Panc1 (cell line): ENCODE data around the gene CCM2. TPM values are rescaled to one million over a fixed set of nuclear protein-coding genes. Genes with fewer than 3 reads are reported as not detected.

ENCODE experiments used
- ATAC-seq: fragments of 200-7000 bp; cut with Tn5 transposase; 2 replicates; pipeline ENCODE4 v1.9.1; 2020; ENCODE audit warnings: mild to moderate bottlenecking, moderate library complexity
- BruUV-seq: library from RNA; stranded (reverse); fragments of 400-500 nt; replicated peaks from 2 replicates; lab custom pipeline; 2021; lab: Mats Ljungman, UMichigan
- CTCF ChIA-PET: fragments of 300-600 bp; sonication (Branson Sonifier 250); formaldehyde crosslinking; loops from one replicate; lab custom pipeline; 2022; ENCODE audit warnings: antibody characterized with exemption; lab: Charles Lee
- POLR2A ChIA-PET: fragments of 300-600 bp; sonication (Branson Sonifier 250); formaldehyde crosslinking; loops from one replicate; lab custom pipeline; 2022; ENCODE audit warnings: antibody characterized with exemption; lab: Charles Lee
- DNase-seq: peaks from one replicate; pipeline ENCODE4 v3.0.0-alpha.2; 2010; ENCODE audit warnings: low read depth, low spot score
- H3K27ac ChIP-seq: 2 replicates; pipeline ENCODE4 v1.5.1; 2011; ENCODE audit warnings: mild to moderate bottlenecking, low read length, inconsistent platforms
- H3K27me3 ChIP-seq: fragments of 200-500 bp; sonication (Bioruptor generic); 2 replicates; pipeline ENCODE4 v1.6.0; 2014; ENCODE audit warnings: low read length, inconsistent platforms; ENCODE audit not compliant: control insufficient read depth, insufficient read depth
- H3K36me3 ChIP-seq: fragments of 200-500 bp; sonication (Bioruptor generic); 2 replicates; pipeline ENCODE4 v1.5.1; 2014; ENCODE audit warnings: inconsistent platforms, mild to moderate bottlenecking, low read length, moderate library complexity; ENCODE audit not compliant: control insufficient read depth, insufficient read depth
- H3K4me1 ChIP-seq: 2 replicates; pipeline ENCODE4 v1.5.1; 2011; ENCODE audit warnings: inconsistent platforms, mild to moderate bottlenecking, low read length, moderate library complexity; ENCODE audit not compliant: control insufficient read depth, insufficient read depth
- H3K4me3 ChIP-seq, 2 experiments: 2 replicates each; pipeline ENCODE4 v1.5.1; 2011 to 2012; ENCODE audit warnings: low read depth in 2 of 2, low read length in 2 of 2, mild to moderate bottlenecking in 2 of 2, inconsistent platforms in 1 of 2, moderate library complexity in 1 of 2
- H3K9me3 ChIP-seq: fragments of 200-500 bp; sonication (Bioruptor generic); 2 replicates; pipeline ENCODE4 v1.5.1; 2014; ENCODE audit warnings: low read depth, mild to moderate bottlenecking, inconsistent platforms, low read length, moderate library complexity; ENCODE audit not compliant: control insufficient read depth, insufficient read depth
- CTCF ChIP-seq: fragments of 450-650 bp; IDR thresholded peaks from 2 replicates; pipeline ENCODE4 v1.5.1; 2017; ENCODE audit warnings: mild to moderate bottlenecking
- POLR2AphosphoS5 ChIP-seq: IDR thresholded peaks from 2 replicates; pipeline ENCODE4 v1.6.1; 2012; ENCODE audit warnings: mild to moderate bottlenecking, low read depth, low read length, moderate library complexity
- REST ChIP-seq, 2 experiments: IDR thresholded peaks; 2 replicates each; pipeline ENCODE4 v1.6.1; 2011 to 2012; ENCODE audit warnings: low read depth in 2 of 2, control low read depth in 1 of 2, low read length in 1 of 2, mild to moderate bottlenecking in 1 of 2, moderate library complexity in 1 of 2; ENCODE audit not compliant: insufficient read depth in 1 of 2
- SIN3A ChIP-seq: IDR thresholded peaks from 2 replicates; pipeline ENCODE4 v1.6.1; 2012; ENCODE audit warnings: low read depth, mild to moderate bottlenecking, low read length, moderate library complexity, borderline replicate concordance; ENCODE audit not compliant: insufficient read depth
- TCF7L2 ChIP-seq: IDR thresholded peaks from 2 replicates; pipeline ENCODE4 v1.6.1; 2011; ENCODE audit warnings: mild to moderate bottlenecking, low read depth, low read length, inconsistent platforms
- in situ Hi-C: cut with HindIII; loops from 2 replicates; pipeline ENCODE4 v1.10.0; 2016; ENCODE audit warnings: low sequenced_read_pairs, low pct_unique_long_range_greater_than_20kb
- intact Hi-C: fragments of 100-400 bp; cut with micrococcal nuclease; formaldehyde crosslinking; loops from one replicate; pipeline ENCODE4 v1.10.0; 2022; ENCODE audit not compliant: unreplicated experiment
- total RNA-seq: library from RNA; stranded (reverse); gene quantifications from one replicate; pipeline ENCODE4 v1.2.1, GENCODE V29; 2021; ENCODE audit not compliant: unreplicated experiment

The CCM2 gene
- total RNA-seq, 1 experiment from 2014 or later, result 97.1 TPM

- no peak overlapping the region for H3K4me3 ChIP-seq
- H3K9me3 ChIP-seq, result no peaks in the 10 kb centered on the region
- H3K36me3 ChIP-seq, result no peaks in the 10 kb centered on the region
- H3K27me3 ChIP-seq, result no peaks in the 10 kb centered on the region
- in situ Hi-C loops (no loop called here), intact Hi-C loops (no loop called here)
- no peak overlapping the region for H3K27ac ChIP-seq
- no TSS peak for BruUV-seq
- ATAC-seq, result no peak
- DNase-seq, result no peak
- no peak for TF ChIP-seq TCF7L2
- TF ChIP-seq REST (IDR thresholded peaks at IDR 0.05; ENCODE audit: insufficient read depth in 1 of 2, low read depth in 2 of 2, low read length in 1 of 2), result no peak
- no peak for TF ChIP-seq CTCF
- no peak for TF ChIP-seq POLR2AphosphoS5
- no peak for TF ChIP-seq SIN3A
- POLR2A ChIA-PET, result no interaction called here
- no peaks in the 10 kb centered on the region for H3K4me1 ChIP-seq
- CTCF ChIA-PET, result no interaction called here
Observed at GRCh38 chr7:45020915-45021314, 20.9 kb downstream of the CCM2 start.

GRCh38 chr7:45021604-45022296, 21.7 kb downstream of the CCM2 start:
- Histone ChIP-seq H3K27me3 (no peaks in the 10 kb centered on the region), H3K36me3 (no peaks in the 10 kb centered on the region), H3K9me3 (no peaks in the 10 kb centered on the region), H3K4me1 (no peaks in the 10 kb centered on the region), H3K27ac (no peak overlapping the region), H3K4me3 (no peak overlapping the region)
- ATAC-seq (peak; percentile 39; the same call in 1 of the 2 replicates), DNase-seq (no peak)
- ChIA-PET POLR2A (interaction anchor here (0.6 kb wide), 2 partner anchors 44 to 354 kb away, joined by 3 to 5 read pairs; no protein-coding TSS in a partner anchor), CTCF (interaction anchor here (0.6 kb wide), 1 partner anchor 11 kb away, joined by 8 read pairs; no protein-coding TSS in a partner anchor)
- TSS peak; percentile 47 for BruUV-seq
- TF ChIP-seq TCF7L2, result no peak
- TF ChIP-seq SIN3A, result no peak
- TF ChIP-seq CTCF, result no peak
- TF ChIP-seq REST (IDR thresholded peaks at IDR 0.05; ENCODE audit: insufficient read depth in 1 of 2, low read depth in 2 of 2, low read length in 1 of 2), result no peak
- TF ChIP-seq POLR2AphosphoS5, result no peak
- intact Hi-C loops, result no loop called here
- in situ Hi-C loops, result no loop called here
